Ectodermal cell (in vitro differentiated cells): ENCODE measurements around the gene EFNB2.

Source experiments
- H3K27ac ChIP-seq: 2 replicates; pipeline ENCODE4 v1.7.0; 2013; ENCODE audit warnings: mild to moderate bottlenecking, low read depth, low read length; ENCODE audit not compliant: insufficient read depth, poor library complexity, severe bottlenecking
- H3K27me3 ChIP-seq: 2 replicates; pipeline ENCODE4 v1.7.0; 2013; ENCODE audit warnings: mild to moderate bottlenecking, low read length; ENCODE audit not compliant: insufficient read depth, control insufficient read depth, poor library complexity, severe bottlenecking
- H3K36me3 ChIP-seq: one replicate; pipeline ENCODE4 v1.7.0; 2013; ENCODE audit warnings: low read length; ENCODE audit not compliant: control insufficient read depth, insufficient read depth
- H3K4me1 ChIP-seq: one replicate; pipeline ENCODE4 v1.7.0; 2013; ENCODE audit warnings: low read length; ENCODE audit not compliant: control insufficient read depth, insufficient read depth
- H3K4me3 ChIP-seq: 2 replicates; pipeline ENCODE4 v1.7.0; 2013; ENCODE audit warnings: low read depth, low read length, control low read depth; ENCODE audit not compliant: insufficient read depth
- H3K9me3 ChIP-seq: 2 replicates; pipeline ENCODE4 v1.7.0; 2013; ENCODE audit warnings: mild to moderate bottlenecking, low read length, moderate library complexity; ENCODE audit not compliant: control insufficient read depth
- WGBS, 2 experiments: methylation state at CpG; one replicate each; pipeline ENCODE4 v1.1.7; 2013; ENCODE audit warnings: missing lambda C conversion rate in 2 of 2; 5-methylcytosine and 5-hydroxymethylcytosine counted together

The EFNB2 gene

GRCh38 chr13:106566641-106567473 is 31.4 kb upstream of the EFNB2 start:
- H3K4me1 ChIP-seq, result peaks cover 26% of the 10 kb centered on the region
- no peaks in the 10 kb centered on the region for H3K36me3 ChIP-seq
- peak overlapping the region; percentile 96 for H3K4me3 ChIP-seq
- no peaks in the 10 kb centered on the region for H3K9me3 ChIP-seq
- no peaks in the 10 kb centered on the region for H3K27me3 ChIP-seq
- 0% methylated on average over 33 to 34 of the region's 34 CpGs for WGBS, 2 experiments
- peak overlapping the region; percentile 86 for H3K27ac ChIP-seq

DNA sequence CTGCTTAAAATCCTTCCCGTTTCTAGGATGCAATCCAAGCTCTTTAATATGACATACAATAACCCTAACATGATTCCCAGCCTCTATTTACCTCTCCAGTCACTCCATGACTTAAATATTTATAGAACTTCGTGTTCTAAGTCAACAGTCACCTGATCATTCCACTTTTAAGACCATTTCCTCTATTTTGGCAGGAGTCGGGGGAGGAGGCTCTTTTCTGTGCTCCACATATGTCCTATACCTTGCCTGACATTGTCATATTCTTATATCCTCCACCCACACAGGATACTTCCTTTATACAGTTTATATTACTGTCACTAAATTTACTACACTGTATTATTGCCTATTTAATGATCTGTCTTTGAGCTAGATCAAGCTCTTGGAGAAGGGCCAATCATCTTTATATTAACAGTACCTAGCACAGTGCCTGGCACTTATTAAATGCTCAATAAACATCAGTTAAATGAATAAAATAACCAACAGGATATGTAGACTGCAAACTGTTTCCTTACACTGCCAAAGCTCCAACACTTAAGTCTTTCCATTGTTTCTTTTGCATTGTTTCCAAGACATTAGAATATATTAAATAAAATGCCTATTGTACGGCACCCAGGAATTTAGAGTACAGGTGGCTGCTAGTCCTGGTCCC is 29.8 kb upstream of the EFNB2 start:
- H3K9me3 ChIP-seq, result no peaks in the 10 kb centered on the region
- H3K4me3 ChIP-seq, result peak overlapping the region; percentile 96
- 49 to 54% methylated on average over 4 of the region's 4 CpGs for WGBS, 2 experiments
- no peaks in the 10 kb centered on the region for H3K27me3 ChIP-seq
- H3K36me3 ChIP-seq, result no peaks in the 10 kb centered on the region
- peaks cover 30% of the 10 kb centered on the region for H3K4me1 ChIP-seq
- H3K27ac ChIP-seq, result no peak overlapping the region

DNA sequence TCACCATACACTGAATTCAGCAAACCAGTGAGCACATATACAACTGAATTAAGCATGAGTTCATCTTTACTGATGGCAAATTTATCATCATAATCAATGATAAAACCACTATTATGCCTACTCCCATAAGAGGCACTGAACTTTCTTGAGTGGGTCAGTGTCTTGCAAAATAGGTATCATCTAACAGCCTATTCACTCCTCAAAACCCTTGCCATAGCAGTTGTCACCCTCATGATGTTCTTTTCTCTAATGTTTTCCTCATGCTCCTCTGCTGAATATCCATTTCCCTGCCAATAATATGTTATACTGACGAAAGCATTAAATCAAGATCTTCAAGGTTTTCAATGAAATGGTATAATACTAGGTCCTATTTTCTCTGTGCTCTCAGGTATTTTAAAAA is 26.8 kb upstream of the EFNB2 start:
- Histone ChIP-seq H3K4me1 (peaks cover 25% of the 10 kb centered on the region), H3K9me3 (no peaks in the 10 kb centered on the region), H3K27ac (no peak overlapping the region), H3K36me3 (peaks cover 24% of the 10 kb centered on the region), H3K27me3 (no peaks in the 10 kb centered on the region), H3K4me3 (no peak overlapping the region)
- 78 to 93% methylated on average over 1 of the region's 1 CpG for WGBS, 2 experiments

DNA sequence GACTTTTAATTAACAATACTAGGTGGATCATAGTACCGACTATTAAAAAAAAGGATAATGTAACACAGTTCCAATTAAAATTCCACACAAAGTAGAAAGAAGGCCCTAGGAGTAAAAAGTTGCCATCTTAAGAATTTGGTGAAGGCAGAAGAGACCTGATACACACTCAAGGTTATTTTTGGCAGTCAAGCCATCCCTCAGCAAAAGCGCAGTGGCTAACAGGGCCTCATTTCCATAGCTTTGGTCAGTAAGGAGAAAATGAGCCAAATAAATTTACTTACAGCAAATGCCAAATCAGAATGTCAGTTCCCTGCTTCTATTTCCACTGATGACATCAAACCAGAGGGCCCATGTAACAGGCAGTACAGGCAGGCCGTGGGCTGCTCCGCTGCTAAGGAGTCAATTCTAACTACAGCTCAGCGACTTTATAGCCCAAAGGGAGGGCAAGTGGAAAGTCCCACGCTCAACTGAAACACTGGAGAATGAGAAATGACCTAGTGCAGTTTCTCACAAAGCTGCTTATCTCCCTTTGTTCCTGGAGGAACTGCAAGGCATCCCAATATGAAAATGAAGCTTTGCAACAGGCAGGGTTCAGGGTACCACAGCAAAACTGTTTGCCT is 26.2 kb upstream of the EFNB2 start:
- H3K4me3 ChIP-seq, result no peak overlapping the region
- WGBS, 2 experiments, result 59 to 66% methylated on average over 5 of the region's 6 CpGs

GRCh38 chr13:106560821-106561220 is 25.4 kb upstream of the EFNB2 start:
- H3K27me3 ChIP-seq, result no peaks in the 10 kb centered on the region
- WGBS, 2 experiments, result 90 to 100% methylated on average over 1 of the region's 1 CpG
- H3K4me1 ChIP-seq, result peaks cover 25% of the 10 kb centered on the region
- H3K9me3 ChIP-seq, result no peaks in the 10 kb centered on the region
- H3K4me3 ChIP-seq, result no peak overlapping the region
- H3K36me3 ChIP-seq, result peaks cover 34% of the 10 kb centered on the region
- no peak overlapping the region for H3K27ac ChIP-seq

More for the DNA sequence above, 26.2 kb upstream of the EFNB2 start:
- peaks cover 25% of the 10 kb centered on the region for H3K4me1 ChIP-seq
- H3K27ac ChIP-seq, result peak overlapping the region; percentile 27
- peaks cover 27% of the 10 kb centered on the region for H3K36me3 ChIP-seq
- H3K27me3 ChIP-seq, result no peaks in the 10 kb centered on the region
- no peaks in the 10 kb centered on the region for H3K9me3 ChIP-seq

DNA sequence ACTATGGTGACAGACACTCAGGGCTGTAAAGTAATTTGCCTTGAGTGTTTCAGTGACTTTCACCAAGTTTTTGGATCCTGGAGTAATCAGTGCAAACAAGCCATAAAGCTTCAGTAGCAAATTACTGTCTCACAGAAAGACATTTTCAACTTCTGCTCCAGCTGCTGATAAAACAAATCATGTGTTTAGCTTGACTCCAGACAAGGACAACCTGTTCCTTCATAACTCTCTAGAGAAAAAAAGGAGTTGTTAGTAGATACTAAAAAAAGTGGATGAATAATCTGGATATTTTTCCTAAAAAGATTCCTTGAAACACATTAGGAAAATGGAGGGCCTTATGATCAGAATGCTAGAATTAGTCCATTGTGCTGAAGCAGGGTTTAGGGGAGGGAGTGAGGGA is 23.1 kb upstream of the EFNB2 start:
- Histone ChIP-seq H3K36me3 (peaks cover 51% of the 10 kb centered on the region), H3K27ac (no peak overlapping the region), H3K9me3 (no peaks in the 10 kb centered on the region), H3K4me1 (peaks cover 8% of the 10 kb centered on the region), H3K27me3 (no peaks in the 10 kb centered on the region), H3K4me3 (no peak overlapping the region)

DNA sequence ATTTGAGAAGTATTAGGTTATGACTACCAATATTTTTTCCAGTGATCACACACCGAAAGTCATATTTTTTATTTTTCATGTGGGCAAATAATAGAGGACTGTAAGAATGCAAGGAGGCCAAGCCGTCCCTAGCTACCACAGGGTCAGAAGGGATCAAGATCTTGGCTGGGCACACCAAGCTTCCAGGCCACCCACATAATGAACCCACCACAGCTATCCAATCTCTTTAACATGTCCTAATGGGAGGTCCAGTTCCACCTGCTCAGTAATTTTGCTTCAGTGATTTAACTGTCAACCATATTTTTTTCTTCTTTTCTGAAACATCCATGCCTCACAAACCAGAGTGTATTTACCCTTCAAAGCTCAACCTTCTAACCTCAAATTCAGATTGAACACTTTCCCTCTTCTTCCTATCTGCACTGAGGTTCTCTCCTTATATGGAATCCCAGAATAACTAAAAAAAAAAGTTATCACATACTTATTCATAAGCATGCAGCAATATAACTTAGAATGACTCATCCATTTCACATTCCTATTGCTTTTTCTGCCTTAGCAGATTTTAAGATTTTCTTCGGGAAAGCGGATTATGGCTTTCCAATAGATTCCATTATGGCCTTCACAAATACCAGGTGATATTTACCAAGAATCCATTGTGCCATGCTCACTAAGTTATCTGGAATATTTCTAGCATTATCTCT is 20.3 kb upstream of the EFNB2 start:
- H3K36me3 ChIP-seq, result peaks cover 61% of the 10 kb centered on the region
- 90 to 92% methylated on average over 3 to 4 of the region's 4 CpGs for WGBS, 2 experiments

DNA sequence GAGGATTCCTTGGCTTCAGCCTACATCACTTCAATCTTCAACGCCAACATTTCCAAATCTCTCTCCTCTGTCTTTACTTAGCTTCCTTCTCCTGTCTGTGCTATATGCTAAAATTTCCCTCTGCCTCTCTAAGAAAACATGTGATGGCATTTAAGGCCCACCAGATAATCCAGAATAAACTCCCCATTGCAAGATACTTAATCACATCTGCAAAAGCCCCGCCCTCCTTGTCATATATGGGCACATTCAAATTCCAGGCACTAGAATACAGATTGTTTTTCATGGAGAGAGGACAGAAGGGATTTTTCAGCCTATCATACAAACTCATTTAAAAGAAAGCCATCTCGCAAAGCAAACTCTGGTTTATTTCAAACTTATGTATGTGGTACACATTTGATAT is 16.3 kb upstream of the EFNB2 start:
- WGBS, 2 experiments, result 91 to 97% methylated on average over 2 of the region's 3 CpGs
- no peaks in the 10 kb centered on the region for H3K4me1 ChIP-seq
- no peak overlapping the region for H3K27ac ChIP-seq
- H3K9me3 ChIP-seq, result no peaks in the 10 kb centered on the region
- peaks cover 35% of the 10 kb centered on the region for H3K36me3 ChIP-seq
- H3K4me3 ChIP-seq, result no peak overlapping the region
- H3K27me3 ChIP-seq, result no peaks in the 10 kb centered on the region

More for the DNA sequence above, 20.3 kb upstream of the EFNB2 start:
- no peaks in the 10 kb centered on the region for H3K27me3 ChIP-seq
- no peak overlapping the region for H3K27ac ChIP-seq
- H3K4me1 ChIP-seq, result no peaks in the 10 kb centered on the region
- no peaks in the 10 kb centered on the region for H3K9me3 ChIP-seq
- no peak overlapping the region for H3K4me3 ChIP-seq

- WGBS, 2 experiments, result 97 to 98% methylated on average over 1 of the region's 1 CpG
- no peaks in the 10 kb centered on the region for H3K4me1 ChIP-seq
- H3K36me3 ChIP-seq, result peaks cover 31% of the 10 kb centered on the region
- H3K27me3 ChIP-seq, result no peaks in the 10 kb centered on the region
- H3K4me3 ChIP-seq, result no peak overlapping the region
- H3K27ac ChIP-seq, result no peak overlapping the region
- H3K9me3 ChIP-seq, result no peaks in the 10 kb centered on the region
Measured at GRCh38 chr13:106551350-106551749, 15.9 kb upstream of the EFNB2 start.
